Suprapubic skin (tissue), 4 donors: ENCODE results near the gene PRKRA. TPM values are rescaled to one million over a fixed set of nuclear protein-coding genes. Genes with fewer than 3 reads are reported as not detected.

Experiments
- DNase-seq, 2 donors: peaks; one replicate each; pipeline ENCODE4 v3.0.0-alpha.2; 2019; ENCODE audit warnings: low spot score in 2 of 2
- H3K27ac ChIP-seq: fragments of 200-600 bp; sonication (generic); one replicate; pipeline ENCODE4 v1.5.1; 2019
- H3K27me3 ChIP-seq: fragments of 200-600 bp; sonication (generic); one replicate; pipeline ENCODE4 v1.5.1; 2019
- H3K36me3 ChIP-seq: fragments of 200-600 bp; sonication (generic); one replicate; pipeline ENCODE4 v1.5.1; 2019
- H3K4me1 ChIP-seq: fragments of 200-600 bp; sonication (generic); one replicate; pipeline ENCODE4 v1.5.1; 2019
- H3K4me3 ChIP-seq: fragments of 200-600 bp; sonication (generic); one replicate; pipeline ENCODE4 v1.5.1; 2019; ENCODE audit warnings: mild to moderate bottlenecking
- H3K9me3 ChIP-seq: fragments of 200-600 bp; sonication (generic); one replicate; pipeline ENCODE4 v1.5.1; 2019
- CTCF ChIP-seq, 2 donors: fragments of 200-600 bp in 1 of 2; fragments of 450-650 bp in 1 of 2; sonication (generic) in 1 of 2; IDR thresholded peaks; one replicate each; pipeline ENCODE4 v1.5.1; 2016 to 2019; ENCODE audit warnings: antibody characterized with exemption in 2 of 2, mild to moderate bottlenecking in 1 of 2, moderate library complexity in 1 of 2
- EP300 ChIP-seq: sonication (generic); formaldehyde crosslinking; IDR thresholded peaks from one replicate; pipeline ENCODE4 v1.6.1; 2017; ENCODE audit warnings: antibody characterized with exemption
- POLR2A ChIP-seq, 2 donors: fragments of 450-650 bp; IDR thresholded peaks; one replicate each; pipeline ENCODE4 v1.6.1; 2017; ENCODE audit warnings: antibody characterized with exemption in 2 of 2, mild to moderate bottlenecking in 2 of 2, moderate library complexity in 2 of 2
- POLR2AphosphoS5 ChIP-seq, 3 donors: sonication (generic); formaldehyde crosslinking; IDR thresholded peaks; one replicate each; pipeline ENCODE4 v1.6.1; 2017; ENCODE audit warnings: antibody characterized with exemption in 3 of 3
- WGBS: methylation state at CpG from one replicate; pipeline ENCODE4 v1.1.5; 2018; 5-methylcytosine and 5-hydroxymethylcytosine counted together
- total RNA-seq, 4 donors: library from RNA; depleted of rRNA; stranded (reverse); fragments of >200 nt; gene quantifications; one replicate each; pipeline ENCODE4 v1.1.0, GENCODE V29; 2016

Gene PRKRA
- total RNA-seq, 4 donors from 2014 or later, result 48.7 to 83.2 (median 56.8) TPM

- Histone ChIP-seq H3K4me3 (no peak overlapping the region), H3K27ac (no peak overlapping the region), H3K9me3 (no peaks in the 10 kb centered on the region), H3K36me3 (no peaks in the 10 kb centered on the region), H3K27me3 (no peaks in the 10 kb centered on the region), H3K4me1 (peaks cover 3% of the 10 kb centered on the region)
- TF ChIP-seq POLR2AphosphoS5 (IDR thresholded peaks at IDR 0.05) (no peak), EP300 (no peak), POLR2A (IDR thresholded peaks at IDR 0.05) (no peak), CTCF (IDR thresholded peaks at IDR 0.05) (no peak)
- no peak for DNase-seq
- WGBS, result 35% methylated on average over 1 of the region's 1 CpG
Measured at GRCh38 chr2:178420463-178420999, 30.4 kb downstream of the PRKRA start.

DNA sequence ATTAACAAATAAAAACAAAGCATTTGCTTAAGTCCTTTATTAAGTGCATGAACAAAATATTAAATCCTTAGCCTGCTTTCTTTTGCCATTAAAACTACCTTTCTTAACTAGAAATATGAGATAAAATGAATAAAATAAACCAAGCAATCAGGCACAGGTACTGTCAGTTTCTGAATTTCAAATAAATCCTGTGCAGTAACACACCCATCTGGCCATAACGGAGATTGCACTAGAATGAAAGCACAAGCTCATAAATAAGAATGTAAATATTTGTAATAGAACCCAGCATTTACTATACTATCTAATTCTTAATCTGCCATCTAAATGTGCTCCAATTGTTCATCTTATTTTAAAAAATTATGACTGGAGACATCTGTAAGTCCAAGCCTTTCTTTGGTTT is 31.9 kb downstream of the PRKRA start:
- DNase-seq, result no peak
- H3K4me1 ChIP-seq, result peaks cover 14% of the 10 kb centered on the region
- no peak for TF ChIP-seq POLR2AphosphoS5 (IDR thresholded peaks at IDR 0.05)
- TF ChIP-seq POLR2A (IDR thresholded peaks at IDR 0.05), result no peak
- no peak for TF ChIP-seq EP300
- TF ChIP-seq CTCF (IDR thresholded peaks at IDR 0.05), result no peak
- H3K9me3 ChIP-seq, result no peaks in the 10 kb centered on the region
- H3K27me3 ChIP-seq, result no peaks in the 10 kb centered on the region
- no peak overlapping the region for H3K27ac ChIP-seq
- WGBS, result 47% methylated on average over 1 of the region's 1 CpG
- no peaks in the 10 kb centered on the region for H3K36me3 ChIP-seq
- no peak overlapping the region for H3K4me3 ChIP-seq

- peaks cover 17% of the 10 kb centered on the region for H3K4me1 ChIP-seq
- H3K36me3 ChIP-seq, result no peaks in the 10 kb centered on the region
- no peaks in the 10 kb centered on the region for H3K27me3 ChIP-seq
- H3K27ac ChIP-seq, result no peak overlapping the region
- DNase-seq, result no peak
- no peaks in the 10 kb centered on the region for H3K9me3 ChIP-seq
- H3K4me3 ChIP-seq, result no peak overlapping the region
- 94% methylated on average over 1 of the region's 1 CpG for WGBS
- TF ChIP-seq CTCF (IDR thresholded peaks at IDR 0.05) (no peak), POLR2A (IDR thresholded peaks at IDR 0.05) (no peak), EP300 (no peak), POLR2AphosphoS5 (IDR thresholded peaks at IDR 0.05) (no peak)
Measured at GRCh38 chr2:178418426-178418825, 32.5 kb downstream of the PRKRA start.

GRCh38 chr2:178417916-178418315 is 33.1 kb downstream of the PRKRA start:
- 75% methylated on average over 3 of the region's 3 CpGs for WGBS
- no peak overlapping the region for H3K27ac ChIP-seq
- TF ChIP-seq CTCF (IDR thresholded peaks at IDR 0.05) (no peak), EP300 (no peak), POLR2A (IDR thresholded peaks at IDR 0.05) (no peak), POLR2AphosphoS5 (IDR thresholded peaks at IDR 0.05) (no peak)
- no peaks in the 10 kb centered on the region for H3K36me3 ChIP-seq
- H3K27me3 ChIP-seq, result no peaks in the 10 kb centered on the region
- H3K4me3 ChIP-seq, result no peak overlapping the region
- peaks cover 21% of the 10 kb centered on the region for H3K4me1 ChIP-seq
- DNase-seq, result no peak
- H3K9me3 ChIP-seq, result no peaks in the 10 kb centered on the region

GRCh38 chr2:178415979-178416378 is 35.0 kb downstream of the PRKRA start:
- H3K27me3 ChIP-seq, result no peaks in the 10 kb centered on the region
- no peaks in the 10 kb centered on the region for H3K36me3 ChIP-seq
- H3K4me1 ChIP-seq, result peaks cover 21% of the 10 kb centered on the region
- H3K27ac ChIP-seq, result no peak overlapping the region
- no peaks in the 10 kb centered on the region for H3K9me3 ChIP-seq
- no peak for DNase-seq
- no peak overlapping the region for H3K4me3 ChIP-seq
- TF ChIP-seq EP300 (no peak), POLR2A (IDR thresholded peaks at IDR 0.05) (no peak), CTCF (IDR thresholded peaks at IDR 0.05) (no peak)
